ENCODE data around the gene SULT2B1.
A peak's percentile ranks its signal among the peaks of the same experiment; 100 is the strongest.

The SULT2B1 gene

DNA sequence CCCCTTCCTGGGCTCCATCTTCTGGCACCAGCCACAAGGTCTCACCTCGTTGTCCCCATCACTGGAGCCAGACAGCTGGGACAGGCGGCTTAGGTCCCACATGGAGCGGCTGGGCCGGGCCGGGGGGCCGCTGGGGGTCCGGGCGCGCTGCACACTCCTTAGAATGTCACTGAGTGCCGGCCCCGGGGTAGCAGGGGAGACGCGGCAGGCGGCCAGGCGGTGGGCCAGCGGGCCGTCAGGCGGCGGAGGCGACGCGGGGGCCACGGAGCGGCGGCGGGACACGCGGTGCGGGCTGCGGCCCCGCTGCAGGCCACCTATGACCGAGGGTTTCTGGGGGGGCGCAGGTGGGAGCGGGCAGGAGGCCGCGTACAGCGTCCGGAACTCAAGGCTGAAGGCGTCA, 51.5 kb downstream of the SULT2B1 start:
- DNase-seq, result no peak

DNA sequence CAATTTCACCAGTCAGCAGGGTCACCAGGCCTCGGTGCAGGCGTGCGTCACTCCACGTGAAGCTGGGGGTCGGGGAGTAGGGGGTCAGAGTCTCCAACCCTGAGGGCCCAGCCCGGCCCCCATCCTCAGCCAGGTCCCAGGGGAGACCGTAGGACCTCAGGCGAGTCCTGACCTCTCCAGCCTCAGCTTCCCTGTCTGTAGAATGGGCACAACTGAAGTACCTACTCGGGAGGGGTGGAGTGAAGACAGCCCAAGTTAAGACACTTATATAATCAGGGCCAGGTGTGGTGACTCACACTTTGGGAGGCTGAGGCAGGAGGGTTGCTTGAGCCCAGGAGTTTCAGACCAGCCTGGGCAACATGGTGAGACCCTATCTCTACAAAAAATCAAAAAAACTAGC, 51.9 kb downstream of the SULT2B1 start:
- DNase-seq, result no peak

DNA sequence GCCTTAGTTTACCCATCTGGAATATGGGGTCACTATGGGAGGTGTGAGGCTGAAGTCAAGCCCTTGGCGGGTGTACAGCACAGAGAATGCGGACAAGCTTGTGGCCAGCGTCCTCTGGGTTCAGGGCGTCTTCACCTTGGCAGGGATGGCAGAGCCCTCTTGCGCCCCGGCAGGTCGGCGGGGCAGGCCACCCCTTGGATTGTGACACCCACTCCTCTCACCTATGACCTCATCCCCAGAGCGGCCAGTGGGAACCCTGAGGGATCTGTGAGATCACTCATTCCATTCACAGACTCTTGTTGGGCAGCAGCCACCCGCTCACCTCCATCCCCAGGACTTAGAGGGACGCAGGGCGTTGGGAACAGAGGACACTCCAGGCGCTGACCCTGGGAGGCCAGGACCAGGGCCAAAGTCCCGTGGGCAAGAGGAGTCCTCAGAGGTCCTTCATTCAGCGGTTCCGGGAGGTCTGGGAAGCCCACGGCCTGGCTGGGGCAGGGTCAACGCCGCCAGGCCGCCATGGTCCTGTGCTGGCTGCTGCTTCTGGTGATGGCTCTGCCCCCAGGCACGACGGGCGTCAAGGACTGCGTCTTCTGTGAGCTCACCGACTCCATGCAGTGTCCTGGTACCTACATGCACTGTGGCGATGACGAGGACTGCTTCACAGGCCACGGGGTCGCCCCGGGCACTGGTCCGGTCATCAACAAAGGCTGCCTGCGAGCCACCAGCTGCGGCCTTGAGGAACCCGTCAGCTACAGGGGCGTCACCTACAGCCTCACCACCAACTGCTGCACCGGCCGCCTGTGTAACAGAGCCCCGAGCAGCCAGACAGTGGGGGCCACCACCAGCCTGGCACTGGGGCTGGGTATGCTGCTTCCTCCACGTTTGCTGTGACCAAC, 54.7 kb downstream of the SULT2B1 start, which contains the start of gene SPACA4:
Gene SPACA4 (plus strand): TSS at position 280 of the 896 bp plus-strand sequence. CDS start 237 bp downstream, at position 517.
- DNase-seq, result no peak

DNA sequence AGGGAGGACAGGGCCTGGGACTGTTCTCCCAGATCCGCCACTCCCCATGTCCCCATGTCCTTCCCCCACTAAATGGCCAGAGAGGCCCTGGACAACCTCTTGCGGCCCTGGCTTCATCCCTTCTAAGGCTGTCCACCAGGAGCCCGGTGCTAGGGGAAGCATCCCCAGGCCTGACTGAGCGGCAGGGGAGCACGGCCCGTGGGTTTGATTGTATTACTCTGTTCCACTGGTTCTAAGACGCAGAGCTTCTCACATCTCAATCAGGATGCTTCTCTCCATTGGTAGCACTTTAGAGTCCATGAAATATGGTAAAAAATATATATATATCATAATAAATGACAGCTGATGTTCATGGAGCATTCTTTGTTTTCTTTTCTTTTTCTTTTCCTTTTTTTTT, 55.4 kb downstream of the SULT2B1 start:
- no peak for DNase-seq

DNA sequence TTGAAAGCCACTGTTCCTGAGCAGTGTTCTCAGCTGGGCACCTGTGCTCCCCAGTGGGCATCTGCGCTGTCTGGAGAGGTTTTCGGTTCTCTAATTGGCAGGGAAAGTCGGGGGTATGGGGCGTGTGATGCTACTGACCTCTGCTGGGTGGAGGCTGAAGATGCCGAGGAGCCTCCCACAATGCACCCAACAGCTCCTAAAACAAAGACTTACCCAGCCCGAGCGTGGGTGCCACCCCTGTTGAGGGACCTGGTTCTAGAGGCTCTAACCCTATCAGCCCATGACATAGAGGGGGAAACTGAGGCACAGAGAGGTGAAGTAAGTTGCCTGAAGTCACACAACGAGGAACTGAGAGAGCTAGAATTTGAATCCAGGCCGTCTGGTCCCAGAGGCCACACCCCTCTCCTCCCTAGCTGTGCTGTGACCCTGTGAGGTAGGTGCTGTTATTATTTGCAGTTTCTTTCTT, 56.9 kb downstream of the SULT2B1 start:
- peak; percentile 15 to 68 (median 40) for DNase-seq

DNA sequence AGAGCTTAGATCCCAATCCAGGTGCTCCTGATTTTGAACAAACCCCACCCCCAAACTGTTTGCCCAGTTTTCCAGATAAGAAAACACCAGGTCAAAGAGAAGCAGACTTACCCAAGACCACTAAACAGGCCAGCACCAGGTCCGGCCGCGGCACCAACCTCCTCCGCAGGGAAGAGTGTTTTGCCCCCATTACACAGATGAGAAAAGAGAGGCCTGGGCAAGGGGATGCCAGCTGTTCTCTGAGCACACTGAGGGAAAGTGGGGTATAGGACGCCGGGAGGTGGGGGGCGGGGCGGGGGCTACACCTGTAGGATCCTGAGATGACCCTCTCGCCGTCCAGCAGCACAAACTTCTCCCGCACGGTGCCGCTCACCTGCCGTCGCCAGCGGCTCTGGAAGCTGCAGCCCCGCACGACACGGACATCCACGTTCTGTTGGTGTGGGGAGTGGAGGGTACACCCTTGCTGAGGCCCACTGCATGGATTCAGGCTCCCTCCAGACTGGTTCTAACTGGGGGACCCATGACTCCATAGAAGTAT, 57.7 kb downstream of the SULT2B1 start:
- DNase-seq, result no peak

DNA sequence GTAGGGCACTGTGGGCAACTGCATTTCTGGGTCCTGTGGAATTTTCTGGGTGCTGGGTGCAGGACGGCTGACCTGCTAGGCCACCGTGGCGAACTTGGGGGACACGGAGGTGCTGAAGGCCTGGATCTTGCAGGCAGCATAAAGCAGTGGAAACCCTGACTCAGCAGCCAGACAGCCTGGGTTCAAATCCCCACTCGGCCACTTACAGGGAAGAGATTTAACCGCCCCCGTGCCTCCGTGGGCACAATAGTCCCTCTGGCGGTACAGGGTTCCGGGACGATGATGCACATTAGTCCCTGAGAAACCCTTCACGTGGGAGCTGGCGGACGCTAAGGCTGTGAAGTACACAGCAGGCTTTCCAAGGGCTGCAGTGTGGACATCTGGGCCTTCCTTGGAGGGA, 59.9 kb downstream of the SULT2B1 start:
- no peak for DNase-seq

DNA sequence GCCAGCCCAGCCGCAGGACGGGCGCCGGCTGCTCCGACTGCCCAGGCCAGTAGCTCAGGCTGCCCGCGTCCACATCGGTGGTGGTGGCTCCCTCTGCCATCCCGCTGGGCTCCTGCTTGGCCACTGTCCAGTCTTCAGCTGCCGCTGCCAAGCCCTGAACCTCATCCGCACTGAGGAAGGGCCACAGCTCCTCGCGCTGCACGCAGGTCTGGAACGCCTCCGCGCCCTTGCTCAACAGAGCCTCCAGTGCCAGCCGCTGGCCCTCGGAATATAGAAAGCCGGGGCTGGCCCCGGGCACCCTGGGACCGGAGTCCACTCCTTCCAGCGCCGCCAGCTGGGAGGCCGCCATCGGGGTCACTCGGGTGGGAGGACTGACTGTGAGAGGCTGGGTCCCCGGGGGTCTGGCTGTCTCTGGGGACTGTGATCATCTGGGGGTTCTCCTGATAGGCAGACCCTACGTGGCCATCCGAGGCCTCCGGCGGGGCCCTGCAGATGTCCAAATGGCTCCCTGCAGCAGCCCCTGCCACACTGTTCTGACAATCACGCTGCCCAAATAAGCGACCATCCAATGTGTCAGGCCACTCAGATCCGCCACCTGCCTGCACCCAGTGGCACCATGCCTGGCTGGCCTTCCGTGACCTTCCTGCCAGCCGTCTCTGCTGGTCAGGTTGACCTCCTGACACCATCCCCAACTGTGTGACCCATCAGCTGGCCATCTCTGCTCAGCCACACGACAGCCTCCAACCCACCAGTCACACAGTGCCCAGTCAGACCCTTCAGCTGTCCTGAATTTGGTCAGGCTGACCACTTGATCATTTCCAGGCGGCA, 61.3 kb downstream of the SULT2B1 start:
- no peak for DNase-seq

DNA sequence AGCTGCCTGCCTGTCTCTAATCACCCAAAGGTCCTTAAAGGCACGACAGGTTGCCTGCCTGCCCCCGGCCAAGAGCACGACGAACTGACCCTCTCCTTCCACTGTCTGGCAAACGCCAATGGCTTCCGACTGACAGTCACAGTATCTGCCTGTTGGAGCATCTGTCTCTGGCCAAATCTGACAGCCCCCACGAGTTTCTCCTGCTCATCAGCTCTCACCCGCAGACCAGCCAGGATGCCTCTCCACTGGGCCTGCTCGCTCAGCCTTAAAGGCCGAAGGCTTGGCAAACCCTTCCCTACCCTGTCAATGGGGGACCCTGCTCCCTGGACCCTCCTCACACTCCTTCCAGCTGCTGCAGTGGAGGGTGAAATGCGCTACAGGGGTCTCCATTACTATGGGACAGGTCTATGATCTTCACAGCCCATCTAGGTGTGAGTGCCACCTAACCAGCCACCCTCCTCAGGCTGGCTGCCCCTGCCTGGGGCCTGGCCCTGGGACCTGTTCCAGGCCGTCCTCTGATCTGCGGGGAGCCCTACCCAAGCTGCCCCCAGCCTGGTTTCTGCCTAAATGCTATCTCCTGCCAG, 62.0 kb downstream of the SULT2B1 start:
- DNase-seq, result no peak

DNA sequence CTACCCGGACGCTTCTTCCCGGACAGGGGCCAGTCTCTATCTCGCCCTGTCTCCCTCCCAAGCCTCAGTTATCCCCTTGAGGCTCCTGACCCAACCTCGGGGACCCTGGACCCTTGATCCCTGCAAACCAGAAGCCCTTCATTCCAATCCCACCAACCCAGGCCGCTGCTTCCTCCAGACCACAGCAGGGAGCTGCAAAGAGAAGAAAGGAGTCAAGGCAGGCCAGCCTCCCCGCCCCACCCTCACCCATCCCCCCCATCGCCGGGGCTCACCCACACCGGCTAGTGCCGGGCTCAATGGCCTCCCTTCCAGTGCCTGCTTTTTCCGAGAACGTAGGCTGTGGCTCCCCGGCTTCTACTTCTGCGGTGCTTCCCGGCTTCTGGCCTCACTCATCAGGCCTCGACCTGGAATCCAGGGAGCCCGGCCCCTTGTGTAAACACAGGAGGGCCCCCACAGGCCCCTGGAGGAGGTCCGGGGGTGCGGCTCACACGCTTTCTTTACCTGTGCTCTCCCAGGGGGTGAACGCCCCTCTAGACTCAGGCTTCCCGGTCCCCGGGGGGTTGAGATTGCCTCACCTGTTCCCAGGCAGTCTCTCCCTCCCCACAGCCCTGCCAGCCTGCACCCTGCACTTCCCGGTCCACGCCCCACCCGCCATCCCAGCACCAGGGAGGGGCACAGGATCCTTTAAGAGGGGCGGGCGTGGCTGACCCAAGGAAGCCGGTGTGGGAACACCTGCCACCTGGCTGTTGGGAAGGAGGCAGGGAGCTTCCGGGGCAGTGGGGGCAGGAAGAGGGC, 62.7 kb downstream of the SULT2B1 start, which contains the start of gene FAM83E:
Gene FAM83E (minus strand): TSS at position 641 of the 795 bp plus-strand sequence. CDS start 1,704 bp downstream, outside the sequence.
- DNase-seq, result peak; percentile 81 to 91 (median 85)

DNA sequence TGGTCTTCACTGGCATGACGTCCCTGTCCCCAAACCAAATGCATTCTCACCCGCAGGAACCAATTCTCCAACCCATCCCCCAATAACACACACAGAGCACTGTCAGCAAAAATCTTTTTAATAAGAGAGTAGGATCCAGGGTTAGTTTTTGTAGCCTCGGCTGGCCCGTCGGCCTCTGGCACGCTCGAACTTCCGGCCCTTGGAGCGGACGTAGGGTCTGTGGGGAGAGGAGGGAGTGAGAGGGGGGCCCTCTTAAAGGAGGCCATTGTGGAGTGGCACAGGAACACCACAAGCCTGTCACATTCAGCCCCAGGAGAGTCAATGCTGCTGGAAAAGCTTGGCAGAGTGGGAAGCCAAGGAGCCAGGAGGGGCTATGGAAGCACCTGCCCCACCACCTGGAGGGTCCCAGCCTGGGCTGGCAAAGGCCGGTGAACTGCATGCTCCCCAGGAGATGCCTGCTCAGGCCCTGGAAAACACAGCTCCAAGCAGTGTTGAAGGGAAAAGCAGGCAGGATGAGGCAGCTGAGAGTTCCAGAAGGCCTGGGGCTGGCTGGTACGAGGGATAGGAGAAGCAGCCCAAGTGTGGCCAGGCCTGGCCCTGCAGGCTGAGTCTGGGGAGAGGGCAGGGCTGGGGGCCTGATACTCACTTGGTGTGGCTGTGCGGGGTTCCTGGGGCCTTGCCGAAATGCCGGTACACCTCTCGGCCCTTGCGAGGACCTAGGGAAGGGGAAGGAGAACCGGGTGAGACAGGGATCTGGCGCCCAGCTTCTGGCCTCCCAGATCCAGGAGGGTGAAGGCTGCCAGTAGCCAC, 63.5 kb downstream of the SULT2B1 start:
- DNase-seq, result no peak

DNA sequence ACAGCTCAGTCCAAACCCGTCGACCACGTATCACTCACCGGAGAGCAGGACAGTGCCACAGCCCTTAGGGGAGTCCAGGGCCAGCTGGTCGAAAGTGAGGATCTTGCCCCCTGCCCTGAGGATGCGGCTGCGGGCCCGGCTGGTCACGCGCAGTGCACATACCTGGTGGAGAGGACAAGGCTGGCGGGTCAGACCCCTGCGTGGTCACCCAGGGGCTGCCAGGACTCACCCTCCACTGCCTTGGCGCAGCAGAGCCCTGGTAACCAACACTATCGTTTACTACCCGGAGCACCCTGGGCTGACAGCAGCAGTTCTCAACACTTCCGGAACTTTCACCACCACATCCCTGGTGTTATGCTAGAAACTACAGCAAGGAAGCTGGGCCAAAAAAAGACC, 64.1 kb downstream of the SULT2B1 start:
- DNase-seq, result peak in 1 of 3 experiments; percentile 11

DNA sequence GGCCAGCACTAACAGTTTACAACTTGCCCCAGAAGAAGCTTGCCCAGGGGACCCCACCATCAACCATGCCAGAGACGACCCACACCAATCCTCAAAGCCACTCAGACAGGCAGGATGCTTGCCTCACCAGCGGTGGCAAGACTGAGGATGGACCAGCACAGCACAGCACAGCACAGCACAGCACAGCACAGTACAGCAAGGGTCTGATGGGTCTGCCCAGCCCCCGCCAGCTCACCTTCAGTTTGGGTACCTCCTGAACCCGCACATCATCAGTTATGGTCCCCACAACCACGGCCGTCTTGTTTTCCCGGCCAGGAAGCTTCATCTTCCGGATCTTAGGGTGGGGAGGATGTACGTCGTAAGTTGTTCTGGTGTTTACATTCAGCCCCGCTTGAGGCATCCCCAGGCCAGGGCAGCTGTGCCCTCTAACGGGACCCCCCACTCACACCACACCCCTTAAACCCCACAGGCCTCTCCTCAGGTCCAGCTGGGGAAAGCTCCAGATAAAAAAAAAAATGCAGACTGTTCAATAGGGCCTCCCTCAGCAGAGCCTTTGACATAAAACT, 64.6 kb downstream of the SULT2B1 start:
- DNase-seq, result peak in 1 of 3 experiments; percentile 7

DNA sequence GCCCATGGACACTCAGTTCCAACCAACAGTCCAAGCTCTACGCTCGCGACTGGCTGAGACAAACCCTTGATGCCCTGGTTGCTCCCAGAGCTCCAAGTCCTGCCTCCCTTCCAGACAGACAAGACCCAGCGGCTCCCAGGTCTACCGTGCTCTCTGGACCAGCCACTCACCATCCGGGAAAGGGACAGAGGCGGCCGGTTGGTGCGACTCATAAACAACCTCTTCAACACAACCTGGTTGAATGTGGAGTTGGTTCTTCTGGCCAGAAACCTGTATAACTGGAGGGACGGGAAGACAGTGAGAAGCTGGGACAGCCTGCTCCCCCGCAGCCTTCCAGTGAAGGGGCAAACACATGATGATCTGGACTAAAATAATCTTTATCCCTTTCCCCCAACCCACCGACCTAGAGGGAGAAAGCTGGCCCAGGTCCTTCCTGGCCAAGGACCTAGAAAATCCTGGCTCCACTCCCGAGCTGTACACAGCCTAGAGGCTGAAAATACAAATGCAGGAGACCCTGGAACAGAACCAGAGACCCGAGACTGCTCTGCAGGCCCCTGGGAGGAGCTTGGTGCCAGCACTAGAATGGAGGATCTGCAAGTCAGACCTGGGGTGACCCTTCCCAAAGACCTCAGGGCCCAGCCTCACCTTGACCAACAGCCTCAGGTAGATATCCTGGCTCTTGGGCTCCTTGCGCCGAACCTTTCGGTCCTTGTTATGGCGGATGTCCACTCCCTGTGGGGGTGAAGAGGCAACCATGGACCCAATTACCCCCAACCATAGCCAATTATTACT, 65.4 kb downstream of the SULT2B1 start:
- DNase-seq, result no peak

DNA sequence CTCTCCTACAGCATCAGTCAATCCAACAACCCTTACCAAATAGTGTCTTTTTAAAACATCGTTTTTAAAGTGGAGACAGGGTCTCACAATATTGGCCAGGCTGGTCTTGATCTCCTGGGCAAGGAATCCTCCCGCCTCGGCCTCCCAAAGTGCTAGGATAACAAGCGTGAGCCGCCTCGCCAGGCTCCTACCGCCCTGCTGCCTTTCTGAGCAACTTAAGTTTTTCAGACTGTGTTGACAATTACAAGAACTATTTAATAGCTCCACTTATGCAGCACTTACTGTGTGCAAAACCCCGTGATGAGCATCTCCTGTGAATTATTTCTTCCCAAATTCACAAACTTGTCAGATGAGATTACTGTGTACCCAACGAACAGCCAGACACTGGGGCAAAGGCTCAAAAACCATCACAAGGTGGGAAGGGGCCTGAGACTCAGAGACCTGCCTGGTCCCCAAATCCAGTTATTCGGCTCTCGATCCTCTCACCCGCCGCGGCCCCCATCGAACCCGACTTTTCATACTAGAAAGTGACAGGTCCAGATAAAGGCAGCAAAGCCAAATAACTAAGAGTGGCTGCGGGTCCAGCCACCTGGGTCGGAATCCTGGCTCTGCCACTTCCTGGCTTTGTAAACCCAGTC, 66.4 kb downstream of the SULT2B1 start:
- no peak for DNase-seq

DNA sequence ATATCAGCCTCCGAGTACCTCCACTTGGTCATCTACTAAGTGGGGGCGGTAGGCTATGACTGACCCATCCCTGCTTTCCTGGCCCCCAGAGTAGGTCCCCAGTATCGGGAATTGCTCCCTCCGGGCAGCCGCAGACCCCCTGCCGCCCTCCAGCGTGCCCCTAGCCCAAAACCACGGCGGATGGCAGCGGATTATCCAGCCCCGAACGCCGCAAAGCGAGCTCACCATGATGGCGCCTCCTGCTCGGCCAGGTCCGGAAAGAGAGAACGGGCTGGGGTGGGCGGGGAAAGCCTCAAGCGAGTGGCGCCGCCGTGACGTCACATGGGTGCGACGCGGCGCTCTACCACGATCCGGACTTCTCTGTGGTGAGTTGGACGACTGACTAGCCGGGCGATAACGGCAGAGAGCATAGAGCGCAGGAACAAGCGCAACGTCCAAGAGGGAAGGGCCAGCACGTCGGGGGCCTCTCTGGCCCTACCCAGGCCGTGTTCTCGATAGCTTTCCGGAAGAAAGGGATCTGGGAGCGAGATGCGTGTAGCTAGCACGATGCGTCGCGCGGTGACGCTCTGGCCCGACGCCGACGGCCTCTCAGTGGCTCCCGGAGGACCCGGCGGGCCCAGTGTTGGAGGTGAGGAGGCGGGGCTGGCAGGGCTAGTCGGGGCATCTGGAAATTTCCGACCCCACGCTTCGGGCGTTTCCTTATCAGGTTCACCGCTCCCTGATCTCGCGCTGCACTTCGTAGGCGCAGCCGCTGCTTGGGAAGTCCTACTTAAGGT, 67.1 kb downstream of the SULT2B1 start, which contains the start of the genes RPL18 and SPHK2:
Gene RPL18 (minus strand): TSS at position 263 of the 776 bp plus-strand sequence. CDS start 35 bp downstream, at position 228.
Gene SPHK2 (plus strand): TSS at position 591 of the 776 bp plus-strand sequence. CDS start 1,009 bp downstream, outside the sequence.
- peak; percentile 97 to 99 (median 99) for DNase-seq

DNA sequence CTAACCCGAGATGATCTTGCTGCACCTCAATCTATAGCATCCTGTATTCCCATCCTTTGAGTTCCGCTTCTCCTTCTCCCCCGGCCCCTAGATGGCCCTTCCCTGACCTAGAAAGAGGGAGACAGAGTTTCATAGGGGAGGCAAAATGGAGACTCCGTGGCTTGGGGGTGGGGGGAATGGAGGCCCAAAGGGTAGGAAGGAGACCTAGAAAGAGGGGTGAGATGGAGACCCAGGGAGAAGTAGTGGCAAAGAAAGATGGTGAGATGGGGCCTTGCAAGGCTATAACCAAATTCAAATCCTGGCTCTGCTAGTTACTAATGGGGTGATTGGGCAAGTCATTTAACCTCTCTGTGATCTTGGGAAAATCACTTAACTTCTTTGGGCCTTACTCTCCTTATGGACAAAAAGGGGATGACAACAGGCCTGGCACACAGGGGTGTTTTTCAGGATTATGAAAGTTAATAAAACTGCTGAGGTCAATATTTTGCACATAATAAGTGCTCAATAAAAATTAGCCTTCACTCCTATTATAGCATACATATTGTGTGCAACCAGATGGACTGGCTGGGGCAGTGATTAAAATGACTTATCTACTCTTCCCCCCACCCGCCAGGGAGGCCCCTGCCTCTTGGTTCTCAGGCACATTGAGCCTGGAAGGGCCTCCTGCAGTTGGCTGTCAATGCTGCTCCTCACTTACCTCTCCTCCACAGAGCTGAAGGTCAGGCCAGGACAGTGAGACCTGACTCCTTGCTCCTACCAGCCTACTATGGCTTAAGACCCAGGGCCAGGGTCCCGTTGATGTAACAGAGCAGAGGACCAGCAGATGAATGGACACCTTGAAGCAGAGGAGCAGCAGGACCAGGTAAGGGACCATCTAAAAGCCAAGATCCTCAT, 68.0 kb downstream of the SULT2B1 start:
- DNase-seq, result no peak
